Loucy (cell line): ENCODE measurements around the gene AMPD2.

Source experiments
- CTCF ChIP-seq: fragments of 200-600 bp; sonication (generic); conservative IDR thresholded peaks from 2 replicates; pipeline ENCODE4 v1.5.1; 2014; ENCODE audit warnings: mild to moderate bottlenecking, antibody characterized with exemption, low read length
- EZH2phosphoT487 ChIP-seq: fragments of 200-600 bp; IDR thresholded peaks from 2 replicates; pipeline ENCODE4 v1.6.1; 2018; ENCODE audit warnings: antibody characterized with exemption, mild to moderate bottlenecking, moderate library complexity, borderline replicate concordance

GRCh38 chr1:109592916-109593315, 26.7 kb upstream of the AMPD2 start:
- TF ChIP-seq CTCF: no peak
- TF ChIP-seq EZH2phosphoT487: no peak
